HL-60 (cell line): ENCODE data around the gene MACROD1.

ENCODE experiments used
- CTCF ChIP-seq: IDR thresholded peaks from one replicate; pipeline ENCODE4 v1.5.1; 2011; ENCODE audit warnings: low read length, control low read depth, inconsistent platforms; ENCODE audit not compliant: insufficient read depth
- GABPA ChIP-seq: IDR thresholded peaks from 2 replicates; pipeline ENCODE4 v1.6.1; 2012; ENCODE audit warnings: low read depth
- POLR2AphosphoS5 ChIP-seq: IDR thresholded peaks from 2 replicates; pipeline ENCODE4 v1.6.1; 2012; ENCODE audit warnings: low read depth
- REST ChIP-seq: IDR thresholded peaks from 2 replicates; pipeline ENCODE4 v1.6.1; 2012; ENCODE audit warnings: low read depth; ENCODE audit not compliant: insufficient replicate concordance
- SPI1 ChIP-seq: IDR thresholded peaks from 2 replicates; pipeline ENCODE4 v1.6.1; 2012; ENCODE audit warnings: low read depth, mild to moderate bottlenecking, borderline replicate concordance

GRCh38 chr11:64032050-64032449 lies 133.9 kb downstream of the MACROD1 start:
- no peak for TF ChIP-seq CTCF
- no peak for TF ChIP-seq POLR2AphosphoS5
- TF ChIP-seq GABPA = no peak
- no peak for TF ChIP-seq SPI1
- TF ChIP-seq REST = no peak
